Mucosa of descending colon (tissue), 3 donors: ENCODE data around the gene PLEKHG5. TPM values are rescaled to one million over a fixed set of nuclear protein-coding genes. Genes with fewer than 3 reads are reported as not detected.
A peak's percentile ranks its signal among the peaks of the same experiment; 100 is the strongest.
"Not testable (repeated sequence)": the region's sequence is repeated elsewhere in the genome, so short reads cannot be mapped to it uniquely, and the experiment has no call there.

Experiments
- ATAC-seq: fragments of 200-7000 bp; cut with Tn5 transposase; one replicate; pipeline ENCODE4 v1.9.1; 2020; ENCODE audit warnings: mild to moderate bottlenecking, moderate library complexity
- DNase-seq, 3 donors: peaks; one replicate each; pipeline ENCODE4 v3.0.0-alpha.2; 2020
- H3K36me3 ChIP-seq: fragments of 200-600 bp; one replicate; pipeline ENCODE4 v1.8.0; 2021; ENCODE audit warnings: low read depth, mild to moderate bottlenecking
- H3K4me1 ChIP-seq: fragments of 200-600 bp; one replicate; pipeline ENCODE4 v1.8.0; 2021; ENCODE audit warnings: low read depth, mild to moderate bottlenecking
- H3K4me3 ChIP-seq: fragments of 200-600 bp; one replicate; pipeline ENCODE4 v1.8.0; 2021; ENCODE audit warnings: mild to moderate bottlenecking
- H3K9me3 ChIP-seq: fragments of 200-600 bp; one replicate; pipeline ENCODE4 v1.8.0; 2021; ENCODE audit warnings: mild to moderate bottlenecking
- CTCF ChIP-seq: fragments of 200-600 bp; IDR thresholded peaks from one replicate; pipeline ENCODE4 v1.8.0; 2022; ENCODE audit warnings: antibody characterized with exemption, mild to moderate bottlenecking
- intact Hi-C, 2 donors: fragments of 100-400 bp; cut with DNase I in 1 of 2; cut with micrococcal nuclease in 1 of 2; formaldehyde crosslinking; loops; one replicate each; pipeline versions ENCODE4 v1.11.0 to v1.11.1; 2022; cut with DNase I, micrococcal nuclease
- total RNA-seq, 3 donors: library from RNA; stranded (reverse); fragmentation: NEBNext Ultra II Directional in 2 of 3; extraction: Animal tissue kit (Norgen Biotek cat#: 25700) in 2 of 3; gene quantifications; one replicate each; pipeline versions ENCODE4 v1.2.1 to v1.2.4, GENCODE V29; 2021 to 2023
- donor health status: DM: no; HTN: no; CAD: no; lungs with moderate emphysema.
- donor health status: DM: no; HTN: no; CAD: no.
- donor health status: DM: no; HTN: yes; CAD: no.

The PLEKHG5 gene
- total RNA-seq, 3 donors from 2014 or later: 20.1 to 32.9 (median 20.2) TPM

- intact Hi-C loops: not testable (repeated sequence)
These were observed 54.3 kb downstream of the PLEKHG5 start for GRCh38 chr1:6437012-6437700.

GRCh38 chr1:6436277-6436676 lies 55.2 kb downstream of the PLEKHG5 start:
- H3K4me3 ChIP-seq, H3K36me3 ChIP-seq, H3K9me3 ChIP-seq, intact Hi-C loops, H3K4me1 ChIP-seq, DNase-seq, ATAC-seq: not testable (repeated sequence)

More at GRCh38 chr1:6437012-6437700, 54.3 kb downstream of the PLEKHG5 start:
- H3K4me3 ChIP-seq, H3K9me3 ChIP-seq, H3K4me1 ChIP-seq, H3K36me3 ChIP-seq: not testable (repeated sequence)
- TF ChIP-seq CTCF: peak; percentile 13
- peak in 2 of 3 donors; percentile 57 to 62 for DNase-seq
- ATAC-seq: peak; percentile 34

- no peak for ATAC-seq
- no peaks in the 10 kb centered on the region for H3K36me3 ChIP-seq
- peaks cover 6% of the 10 kb centered on the region for H3K4me1 ChIP-seq
- intact Hi-C loops: no loop called here
- H3K4me3 ChIP-seq: no peak overlapping the region
- no peaks in the 10 kb centered on the region for H3K9me3 ChIP-seq
- no peak for DNase-seq
- no peak for TF ChIP-seq CTCF
These were observed 55.9 kb downstream of the PLEKHG5 start for GRCh38 chr1:6435547-6435946.

GRCh38 chr1:6435129-6435528 lies 56.3 kb downstream of the PLEKHG5 start:
- Histone ChIP-seq H3K9me3 (no peaks in the 10 kb centered on the region), H3K36me3 (no peaks in the 10 kb centered on the region), H3K4me1 (peaks cover 5% of the 10 kb centered on the region), H3K4me3 (no peak overlapping the region)
- intact Hi-C loops: no loop called here
- TF ChIP-seq CTCF: no peak
- no peak for ATAC-seq
- DNase-seq: no peak

GRCh38 chr1:6434186-6434585 lies 57.3 kb downstream of the PLEKHG5 start:
- Histone ChIP-seq H3K4me3 (no peak overlapping the region), H3K9me3 (no peaks in the 10 kb centered on the region), H3K4me1 (no peaks in the 10 kb centered on the region), H3K36me3 (no peaks in the 10 kb centered on the region)
- intact Hi-C loops: no loop called here
- ATAC-seq (no peak), DNase-seq (no peak)
- TF ChIP-seq CTCF: no peak

GRCh38 chr1:6431645-6432579 lies 59.6 kb downstream of the PLEKHG5 start:
- H3K4me3 ChIP-seq, H3K9me3 ChIP-seq, intact Hi-C loops, ATAC-seq, DNase-seq, H3K36me3 ChIP-seq: not testable (repeated sequence)
- peaks cover 14% of the 10 kb centered on the region for H3K4me1 ChIP-seq

GRCh38 chr1:6429660-6430411 lies 61.6 kb downstream of the PLEKHG5 start:
- intact Hi-C loops, H3K4me3 ChIP-seq, DNase-seq, H3K36me3 ChIP-seq, ATAC-seq, H3K9me3 ChIP-seq: not testable (repeated sequence)
- peaks cover 23% of the 10 kb centered on the region for H3K4me1 ChIP-seq

- H3K9me3 ChIP-seq, H3K36me3 ChIP-seq, intact Hi-C loops, DNase-seq, H3K4me3 ChIP-seq, ATAC-seq: not testable (repeated sequence)
- H3K4me1 ChIP-seq: peaks cover 33% of the 10 kb centered on the region
These were observed 63.0 kb downstream of the PLEKHG5 start for GRCh38 chr1:6428453-6428852.
